Measurements from ENCODE around the gene SHANK2.

DNA sequence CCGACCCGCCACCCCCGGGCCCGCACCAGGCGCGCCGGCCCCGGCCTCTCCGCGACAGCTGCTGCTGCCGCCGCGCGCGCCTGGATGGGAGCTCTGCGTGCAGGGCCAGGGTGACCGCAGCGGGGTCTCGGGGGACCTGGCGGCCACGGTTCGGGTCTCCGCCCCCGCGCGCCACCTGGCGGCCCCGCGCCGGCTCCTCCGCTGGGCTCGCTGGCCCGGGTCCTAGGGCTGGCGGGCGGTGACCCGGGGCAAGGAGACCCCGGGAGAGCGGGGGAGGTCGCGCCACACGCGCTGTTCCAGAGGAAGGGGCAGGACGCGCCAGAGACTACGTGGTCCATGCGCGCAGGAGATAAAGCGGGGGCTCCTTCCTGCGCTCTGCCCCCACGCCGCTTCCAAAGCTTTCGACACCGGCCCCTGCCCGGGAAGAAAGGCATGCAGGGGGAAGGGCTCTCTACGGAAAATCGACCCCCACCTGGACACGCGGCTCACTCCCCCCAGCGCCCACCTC is 562 bp downstream of the SHANK2 start:
- TF ChIP-seq, protein P1, sequence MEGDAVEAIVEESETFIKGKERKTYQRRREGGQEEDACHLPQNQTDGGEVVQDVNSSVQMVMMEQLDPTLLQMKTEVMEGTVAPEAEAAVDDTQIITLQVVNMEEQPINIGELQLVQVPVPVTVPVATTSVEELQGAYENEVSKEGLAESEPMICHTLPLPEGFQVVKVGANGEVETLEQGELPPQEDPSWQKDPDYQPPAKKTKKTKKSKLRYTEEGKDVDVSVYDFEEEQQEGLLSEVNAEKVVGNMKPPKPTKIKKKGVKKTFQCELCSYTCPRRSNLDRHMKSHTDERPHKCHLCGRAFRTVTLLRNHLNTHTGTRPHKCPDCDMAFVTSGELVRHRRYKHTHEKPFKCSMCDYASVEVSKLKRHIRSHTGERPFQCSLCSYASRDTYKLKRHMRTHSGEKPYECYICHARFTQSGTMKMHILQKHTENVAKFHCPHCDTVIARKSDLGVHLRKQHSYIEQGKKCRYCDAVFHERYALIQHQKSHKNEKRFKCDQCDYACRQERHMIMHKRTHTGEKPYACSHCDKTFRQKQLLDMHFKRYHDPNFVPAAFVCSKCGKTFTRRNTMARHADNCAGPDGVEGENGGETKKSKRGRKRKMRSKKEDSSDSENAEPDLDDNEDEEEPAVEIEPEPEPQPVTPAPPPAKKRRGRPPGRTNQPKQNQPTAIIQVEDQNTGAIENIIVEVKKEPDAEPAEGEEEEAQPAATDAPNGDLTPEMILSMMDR (IDR thresholded peaks at IDR 0.05; ENCODE audit: insufficient read depth, low read length, poor library complexity, severe bottlenecking): peak; percentile 33
- no peak for TF ChIP-seq EZH2phosphoT487 (conservative IDR thresholded peaks at IDR 0.05; ENCODE audit: low read length)
